Lower lobe of right lung (tissue), 2 donors: Measurements from ENCODE around the gene BBOF1. TPM values are rescaled to one million over a fixed set of nuclear protein-coding genes. Genes with fewer than 3 reads are reported as not detected.
A peak's percentile ranks its signal among the peaks of the same experiment; 100 is the strongest.
"Not testable (repeated sequence)": the region's sequence is repeated elsewhere in the genome, so short reads cannot be mapped to it uniquely, and the experiment has no call there.

Experiments used
- ATAC-seq, 2 donors: fragments of 200-7000 bp; cut with Tn5 transposase; one replicate each; pipeline ENCODE4 v1.9.1; 2020 to 2022; ENCODE audit warnings: mild to moderate bottlenecking in 2 of 2, moderate library complexity in 2 of 2
- DNase-seq: peaks from one replicate; pipeline ENCODE4 v3.0.0-alpha.2; 2020
- H3K27ac ChIP-seq: fragments of 200-600 bp; one replicate; pipeline ENCODE4 v1.8.0; 2022
- H3K27me3 ChIP-seq: fragments of 200-600 bp; one replicate; pipeline ENCODE4 v1.8.0; 2022; ENCODE audit warnings: low read depth
- H3K36me3 ChIP-seq: fragments of 200-600 bp; one replicate; pipeline ENCODE4 v1.8.0; 2022; ENCODE audit warnings: mild to moderate bottlenecking
- H3K4me1 ChIP-seq: fragments of 200-600 bp; one replicate; pipeline ENCODE4 v1.8.0; 2022
- H3K4me3 ChIP-seq: fragments of 200-600 bp; one replicate; pipeline ENCODE4 v1.8.0; 2022; ENCODE audit warnings: mild to moderate bottlenecking
- H3K9me3 ChIP-seq: fragments of 200-600 bp; one replicate; pipeline ENCODE4 v1.8.0; 2022
- CTCF ChIP-seq: fragments of 200-600 bp; IDR thresholded peaks from one replicate; pipeline ENCODE4 v1.8.0; 2022; ENCODE audit warnings: antibody characterized with exemption, mild to moderate bottlenecking
- intact Hi-C: fragments of 100-400 bp; cut with DNase I; formaldehyde crosslinking; loops from one replicate; pipeline ENCODE4 v1.11.0; 2022
- total RNA-seq: library from RNA; stranded (reverse); fragmentation: NEBNext Ultra II Directional; extraction: Animal tissue kit (Norgen Biotek cat#: 25700); gene quantifications from one replicate; pipeline ENCODE4 v1.2.1, GENCODE V29; 2021
- donor health status: DM: no; HTN: yes; CAD: no; lungs with severe emphysema.

The BBOF1 gene
- total RNA-seq, 1 donor from 2014 or later = 7.4 TPM

DNA sequence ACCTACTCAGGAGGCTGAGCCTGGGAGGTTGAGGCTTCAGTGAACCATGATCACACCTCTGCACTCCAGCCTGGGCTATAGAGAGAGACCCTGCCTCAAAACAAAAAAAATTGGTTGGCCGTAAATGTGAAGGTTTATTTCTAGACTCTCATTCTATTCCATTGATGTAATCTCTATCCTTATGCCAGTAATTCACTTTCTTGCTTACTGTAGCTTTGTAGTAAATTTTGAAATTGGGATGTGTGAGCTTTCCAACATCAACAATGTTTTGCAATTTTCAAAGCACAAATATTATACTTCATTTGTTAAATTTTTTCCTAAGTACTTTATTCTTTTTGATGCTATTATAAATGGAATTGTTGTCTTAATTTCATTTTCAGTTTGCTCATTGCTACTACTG is 90.2 kb downstream of the BBOF1 start:
- ATAC-seq (no peak), DNase-seq (no peak)
- H3K4me1 ChIP-seq = no peaks in the 10 kb centered on the region
- H3K27me3 ChIP-seq = no peaks in the 10 kb centered on the region
- peaks cover 39% of the 10 kb centered on the region for H3K36me3 ChIP-seq
- H3K27ac ChIP-seq = no peak overlapping the region
- intact Hi-C loops = no loop called here
- H3K9me3 ChIP-seq = no peaks in the 10 kb centered on the region
- no peak overlapping the region for H3K4me3 ChIP-seq
- no peak for TF ChIP-seq CTCF

GRCh38 chr14:74111395-74112216 is 92.5 kb downstream of the BBOF1 start:
- not testable (repeated sequence) for H3K4me3 ChIP-seq, H3K27me3 ChIP-seq, DNase-seq, H3K9me3 ChIP-seq, H3K27ac ChIP-seq, H3K4me1 ChIP-seq
- peaks cover 27% of the 10 kb centered on the region for H3K36me3 ChIP-seq
- intact Hi-C loops = loop anchor here (10.0 kb wide), 1 partner anchor 143 kb away; no protein-coding TSS in a partner anchor
- TF ChIP-seq CTCF = peak; percentile 54
- peak; percentile 72 to 85 for ATAC-seq

Other genes starting within 250 kb of the BBOF1 start
- 10.8 TPM for gene PTGR2, start 167.5 kb upstream of the BBOF1 start, total RNA-seq
- gene ZNF410, start 132.5 kb upstream of the BBOF1 start, total RNA-seq = 41.5 TPM
- 4.7 TPM for gene FAM161B, start 69.3 kb upstream of the BBOF1 start, total RNA-seq
- 17.0 TPM for gene COQ6, start 69.0 kb upstream of the BBOF1 start, total RNA-seq
- gene ENTPD5, start 61 bp upstream of the BBOF1 start, total RNA-seq = 12.1 TPM
- 45.5 TPM for gene ALDH6A1, start 65.1 kb downstream of the BBOF1 start, total RNA-seq
- gene LIN52, start 65.6 kb downstream of the BBOF1 start, total RNA-seq = 7.9 TPM
- not detected for gene VSX2, start 220.1 kb downstream of the BBOF1 start, total RNA-seq